K562 (cell line): ENCODE data around the gene SH3GLB2. TPM values are rescaled to one million over a fixed set of nuclear protein-coding genes. Genes with fewer than 3 reads are reported as not detected.

ENCODE experiments used
- ATAC-seq: fragments of 200-7000 bp; cut with Tn5 transposase; 3 replicates; pipeline ENCODE4 v1.9.1; 2020; ENCODE audit warnings: moderate library complexity
- BruUV-seq: library from RNA; stranded (reverse); fragments of 400-500 nt; replicated peaks from 2 replicates; lab custom pipeline; 2021; lab: Mats Ljungman, UMichigan
- CTCF ChIA-PET: fragments of 300-600 bp; formaldehyde crosslinking; extraction: SDS; loops from one replicate; lab custom pipeline; 2021; ENCODE audit warnings: low intra/inter-chr PET ratio; lab: Yijun Ruan, JAX
- POLR2A ChIA-PET: fragments of 300-600, 350-650 bp; sonication (Branson Sonifier 250); formaldehyde crosslinking; extraction: SDS; loops from one replicate; lab custom pipeline; 2021; ENCODE audit warnings: antibody characterized with exemption, inconsistent platforms; lab: Yijun Ruan, JAX
- DNase-seq, 4 experiments: peaks; one replicate each; pipeline versions ENCODE4 v3.0.0 to v3.0.0-alpha.2; 2011 to 2018; ENCODE audit warnings: low spot score in 3 of 4, mixed read lengths in 3 of 4; ENCODE audit errors: extremely low read depth in 1 of 4
- FAIRE-seq: peaks from 2 replicates; lab custom pipeline; 2011; peaks lifted over from hg19 to GRCh38; lab: Jason Lieb, UNC
- H2AFZ ChIP-seq: 2 replicates; pipeline ENCODE4 v1.6.0; 2011; ENCODE audit warnings: low read depth, low read length, control low read depth, inconsistent platforms
- H3K27ac ChIP-seq: fragments of 200-600 bp; 3 replicates; pipeline ENCODE4 v1.8.0; 2011; ENCODE audit warnings: low read depth, mild to moderate bottlenecking, control low read depth, inconsistent platforms, low read length, moderate library complexity, mixed read lengths; ENCODE audit errors: extremely low read depth
- H3K27me3 ChIP-seq, 2 experiments: fragments of 300-600 bp in 1 of 2; 2 replicates in 1 of 2; 3 replicates in 1 of 2; pipeline versions ENCODE4 v1.6.0 to v1.8.0; 2011; ENCODE audit warnings: inconsistent platforms in 2 of 2, low read length in 2 of 2, mild to moderate bottlenecking in 1 of 2, mixed read lengths in 1 of 2, moderate library complexity in 1 of 2; ENCODE audit not compliant: control insufficient read depth in 2 of 2, insufficient read depth in 2 of 2
- H3K36me3 ChIP-seq: fragments of 300-600 bp; 3 replicates; pipeline ENCODE4 v1.8.0; 2011; ENCODE audit warnings: mild to moderate bottlenecking, low read length, inconsistent platforms; ENCODE audit not compliant: control insufficient read depth, insufficient read depth
- H3K4me1 ChIP-seq, 2 experiments: fragments of 200-600 bp in 1 of 2; replicated peaks in 1 of 2; 2 replicates in 1 of 2; 3 replicates in 1 of 2; pipeline versions ENCODE4 v1.5.1 to v1.8.0; 2011; ENCODE audit warnings: inconsistent platforms in 2 of 2, low read length in 2 of 2, mild to moderate bottlenecking in 1 of 2, mixed read lengths in 1 of 2, moderate library complexity in 1 of 2; ENCODE audit not compliant: control insufficient read depth in 2 of 2, insufficient read depth in 2 of 2
- H3K4me2 ChIP-seq: 2 replicates; pipeline ENCODE4 v1.6.1; 2011; ENCODE audit warnings: low read length, control low read depth, inconsistent platforms, mixed read lengths; ENCODE audit not compliant: insufficient read depth
- H3K4me3 ChIP-seq: fragments of 200-600 bp; sonication (generic), shearing (Covaris generic); 2 replicates; pipeline ENCODE4 v1.5.1; 2016; ENCODE audit warnings: control low read depth, inconsistent platforms
- H3K79me2 ChIP-seq: fragments of 200-600 bp; 3 replicates; pipeline ENCODE4 v1.8.0; 2011; ENCODE audit warnings: low read length, inconsistent platforms; ENCODE audit not compliant: control insufficient read depth, insufficient read depth
- H3K9ac ChIP-seq, 2 experiments: 2 replicates each; pipeline versions ENCODE4 v1.6.0 to v1.6.1; 2011; ENCODE audit warnings: low read depth in 2 of 2, low read length in 2 of 2, control low read depth in 1 of 2, inconsistent platforms in 1 of 2, mild to moderate bottlenecking in 1 of 2, mixed read lengths in 1 of 2; ENCODE audit not compliant: insufficient read depth in 1 of 2
- H3K9me1 ChIP-seq: one replicate; pipeline ENCODE4 v1.6.0; 2011; ENCODE audit warnings: inconsistent platforms, mild to moderate bottlenecking, low read length, moderate library complexity; ENCODE audit not compliant: control insufficient read depth, insufficient read depth
- H3K9me3 ChIP-seq: replicated peaks from 2 replicates; pipeline ENCODE4 v1.5.1; 2011; ENCODE audit warnings: low read depth, low read length, inconsistent platforms; ENCODE audit not compliant: control insufficient read depth, insufficient read depth
- H4K20me1 ChIP-seq: replicated peaks from 2 replicates; pipeline ENCODE4 v1.6.1; 2011; ENCODE audit warnings: low read length, inconsistent platforms, mixed read lengths; ENCODE audit not compliant: control insufficient read depth, insufficient read depth
- ARID3A ChIP-seq: IDR thresholded peaks from 2 replicates; pipeline ENCODE4 v1.6.1; 2012; ENCODE audit warnings: low read depth, low read length, improper control_type of control experiment, borderline replicate concordance
- DMBX1 ChIP-seq: fragments of 250-450 bp; sonication (Bioruptor Pico); IDR thresholded peaks from 2 replicates; pipeline ENCODE4 v1.8.0; 2022; ENCODE audit warnings: inconsistent platforms, mild to moderate bottlenecking, moderate library complexity, borderline replicate concordance
- ELK3 ChIP-seq: fragments of 450-650 bp; formaldehyde crosslinking; IDR thresholded peaks from 2 replicates; pipeline ENCODE4 v1.4.0; 2020; ENCODE audit warnings: mild to moderate bottlenecking
- HDAC6 ChIP-seq: IDR thresholded peaks from 2 replicates; pipeline ENCODE4 v1.6.1; 2012; ENCODE audit warnings: low read depth, mild to moderate bottlenecking, control low read depth, inconsistent platforms, low read length, moderate library complexity
- NFATC3 ChIP-seq: fragments of 450-650 bp; IDR thresholded peaks from 2 replicates; pipeline ENCODE4 v1.6.1; 2017; ENCODE audit warnings: mild to moderate bottlenecking
- POLR2A ChIP-seq: fragments of 450-650 bp; conservative IDR thresholded peaks from 2 replicates; pipeline ENCODE4 v1.6.1; 2016
- POLR2G ChIP-seq: fragments of 200-400 bp; formaldehyde crosslinking; IDR thresholded peaks from 2 replicates; pipeline ENCODE4 v1.6.1; 2017; ENCODE audit warnings: low read depth, mild to moderate bottlenecking, antibody characterized with exemption, low read length, moderate library complexity
- RAD21 ChIP-seq, 2 experiments: fragments of 250-450 bp in 1 of 2; fragments of 450-650 bp in 1 of 2; sonication (Bioruptor Pico) in 1 of 2; formaldehyde crosslinking in 1 of 2; IDR thresholded peaks in 1 of 2; conservative IDR thresholded peaks in 1 of 2; 2 replicates each; pipeline versions ENCODE4 v1.4.0 to v1.8.0; 2020 to 2022; ENCODE audit warnings: mild to moderate bottlenecking in 2 of 2, moderate library complexity in 1 of 2
- RAD51 ChIP-seq: fragments of 450-650 bp; IDR thresholded peaks from 2 replicates; pipeline ENCODE4 v1.7.1; 2016; ENCODE audit warnings: low read depth, mild to moderate bottlenecking, borderline replicate concordance
- RBM22 ChIP-seq: fragments of 200-400 bp; formaldehyde crosslinking; IDR thresholded peaks from 2 replicates; pipeline ENCODE4 v1.6.1; 2018; ENCODE audit warnings: low read length, low read depth; ENCODE audit not compliant: poor library complexity, severe bottlenecking
- ZBTB8A ChIP-seq: fragments of 450-650 bp; IDR thresholded peaks from 2 replicates; pipeline ENCODE4 v1.6.1; 2018; ENCODE audit warnings: mild to moderate bottlenecking, moderate library complexity; ENCODE audit not compliant: partially characterized antibody
- WGBS: fragments of 100-300 bp; shearing (Covaris generic); methylation state at CpG from one replicate; pipeline ENCODE4 v1.1.6; 2016; ENCODE audit warnings: low coverage, mixed read lengths; ENCODE audit not compliant: insufficient coverage; ENCODE audit errors: missing lambda C conversion rate; 5-methylcytosine and 5-hydroxymethylcytosine counted together
- in situ Hi-C: fragments of 300-500 bp; cut with MboI; formaldehyde crosslinking; loops from 4 replicates; pipeline ENCODE4 v1.15.0; 2018; ENCODE audit warnings: inconsistent platforms, mixed read lengths
- intact Hi-C: fragments of 100-400 bp; cut with micrococcal nuclease; formaldehyde crosslinking; loops from 2 replicates; pipeline ENCODE4 v1.14.2; 2022
- polyA plus RNA-seq, 8 experiments: library from polyadenylated mRNA; depleted of rRNA in 4 of 8; stranded (reverse) in 5 of 8; unstranded in 3 of 8; fragments of >200 nt; fragmentation: Nextera tagmentation in 2 of 8; fragmentation: Illumina TruSeq in 1 of 8; extraction: Ambion mirVana in 2 of 8; extraction: Trizol in 1 of 8; gene quantifications; 2 replicates each; pipeline versions ENCODE4 v1.2.1 to v1.2.3, GENCODE V29; 2011 to 2014; ENCODE audit warnings: inconsistent platforms in 1 of 8, missing spikeins in 1 of 8
- total RNA-seq, 7 experiments: library from RNA; depleted of rRNA in 6 of 7; stranded (reverse); fragments of >200 nt in 6 of 7; fragmentation: Illumina TruSeq in 2 of 7; extraction: Trizol in 2 of 7; gene quantifications; 2 replicates each; pipeline versions ENCODE4 v1.2.1 to v1.2.3, GENCODE V29; 2011 to 2021; ENCODE audit warnings: low replicate concordance in 1 of 7

SH3GLB2 gene
- total and polyA plus RNA-seq, 9 of the 15 experiments (the other 6 are each of a cell fraction or from before 2014, with no cell fraction given): 0.20 to 118 (median 58.8) TPM

- Histone ChIP-seq H3K9me1 (no peaks in the 10 kb centered on the region), H3K4me3 (no peak overlapping the region), H3K9me3 (no peaks in the 10 kb centered on the region), H4K20me1 (peaks cover 17% of the 10 kb centered on the region), H2AFZ (no peak overlapping the region), H3K4me2 (no peak overlapping the region), H3K27me3 (no peaks in the 10 kb centered on the region), H3K36me3 (peaks cover 93% of the 10 kb centered on the region), H3K9ac (no peak overlapping the region), H3K27ac (no peak overlapping the region), H3K79me2 (no peaks in the 10 kb centered on the region), H3K4me1 (peaks cover 0 to 53% of the 10 kb centered on the region in 2 experiments; a peak in 3 of 5 replicates)
- TF ChIP-seq NFATC3 (no peak), ELK3 (no peak), RAD51 (no peak), RBM22 (peak; percentile 73), ARID3A (no peak), POLR2G (peak; percentile 75), POLR2A (peak; percentile 1), RAD21 (CRISPR knock-in tag; conservative IDR thresholded peaks at IDR 0.05 in 1 of 2, IDR thresholded peaks at IDR 0.05 in 1 of 2) (no peak), DMBX1 (CRISPR knock-in tag) (no peak), HDAC6 (no peak), ZBTB8A (no peak)
- DNase-seq (no peak), FAIRE-seq (no peak), ATAC-seq (no peak)
- in situ Hi-C loops (no loop called here), intact Hi-C loops (loop anchor here (5.0 kb wide), 1 partner anchor 277 kb away; no protein-coding TSS in a partner anchor)
- WGBS: 82% methylated on average over 9 of the region's 13 CpGs
- CTCF ChIA-PET: no interaction called here
- POLR2A ChIA-PET: interaction anchor here (0.8 to 3.4 kb wide), 3 partner anchors 10 to 1256 kb away, joined by 3 to 15 read pairs (median 3); no protein-coding TSS in a partner anchor
- BruUV-seq: no TSS peak
These were observed 19.0 kb downstream of the SH3GLB2 start for GRCh38 chr9:129008986-129009583.
